Measurements from ENCODE around the gene ACLY. TPM values are rescaled to one million over a fixed set of nuclear protein-coding genes. Genes with fewer than 3 reads are reported as not detected.

ACLY gene
- 40.6 and 43.7 TPM in 2 replicates for polyA plus RNA-seq

GRCh38 chr17:41918314-41919164, at the start of gene ACLY:
Gene ACLY (minus strand): TSS chr17:41918951. CDS start chr17:41913873, 5,078 bp downstream.

GRCh38 chr17:41966463-41967140, 47.9 kb upstream of the ACLY start, which contains the start of gene CNP:
Gene CNP (plus strand): TSS chr17:41966795. CDS start chr17:41966885, 90 bp downstream.

GRCh38 chr17:41930009-41930832, 11.5 kb upstream of the ACLY start, which contains the start of gene ODAD4:
Gene ODAD4 (plus strand): TSS chr17:41930617. CDS start chr17:41930724, 107 bp downstream.

GRCh38 chr17:41864836-41865595, 53.7 kb downstream of the ACLY start, which contains the start of gene KLHL11:
Gene KLHL11 (minus strand): TSS chr17:41865423. CDS start chr17:41865370, 53 bp downstream.

GRCh38 chr17:41837761-41838538, 80.8 kb downstream of the ACLY start, which contains the start of gene KLHL10:
Gene KLHL10 (plus strand): TSS chr17:41837825. CDS start chr17:41837933, 108 bp downstream.

GRCh38 chr17:41835800-41836549, 82.8 kb downstream of the ACLY start, which contains the start of gene NT5C3B:
Gene NT5C3B (minus strand): TSS chr17:41836232. CDS start chr17:41836193, 39 bp downstream.

Other genes with a start within 250 kb of the ACLY start
- gene EIF1, start 230.1 kb downstream of the ACLY start, polyA plus RNA-seq, result 1,476 and 1,572 TPM in 2 replicates
- gene GAST, start 206.6 kb downstream of the ACLY start, polyA plus RNA-seq, result not detected in 2 replicates
- gene HAP1, start 184.3 kb downstream of the ACLY start, polyA plus RNA-seq, result 0.27 and 1.7 TPM in 2 replicates
- 0.70 and 1.6 TPM in 2 replicates for gene JUP, start 132.2 kb downstream of the ACLY start, polyA plus RNA-seq
- gene P3H4, start 107.0 kb downstream of the ACLY start, polyA plus RNA-seq, result 0.55 and 0.83 TPM in 2 replicates
- 0.62 and 0.63 TPM in 2 replicates for gene FKBP10, start 105.9 kb downstream of the ACLY start, polyA plus RNA-seq
- 20.8 and 22.5 TPM in 2 replicates for gene NT5C3B, start 82.7 kb downstream of the ACLY start, polyA plus RNA-seq
- gene KLHL10, start 81.1 kb downstream of the ACLY start, polyA plus RNA-seq, result not detected in 2 replicates
- gene KLHL11, start 53.5 kb downstream of the ACLY start, polyA plus RNA-seq, result 3.2 and 5.1 TPM in 2 replicates
- 6.8 TPM in 1 of 2 replicates, not detected in the other for gene ODAD4, start 11.7 kb upstream of the ACLY start, polyA plus RNA-seq
- gene CNP, start 47.8 kb upstream of the ACLY start, polyA plus RNA-seq, result 5.6 and 7.3 TPM in 2 replicates
- 58.9 and 120 TPM in 2 replicates for gene DNAJC7, start 98.5 kb upstream of the ACLY start, polyA plus RNA-seq
- gene NKIRAS2, start 101.1 kb upstream of the ACLY start, polyA plus RNA-seq, result 0.69 and 1.6 TPM in 2 replicates
- 0.91 and 2.4 TPM in 2 replicates for gene C17orf113, start 131.7 kb upstream of the ACLY start, polyA plus RNA-seq
- 42.1 and 57.2 TPM in 2 replicates for gene ZNF385C, start 179.5 kb upstream of the ACLY start, polyA plus RNA-seq
- 27.4 and 68.3 TPM in 2 replicates for gene DHX58, start 193.8 kb upstream of the ACLY start, polyA plus RNA-seq
- gene KAT2A, start 202.4 kb upstream of the ACLY start, polyA plus RNA-seq, result 11.8 and 17.1 TPM in 2 replicates
- gene HSPB9, start 203.9 kb upstream of the ACLY start, polyA plus RNA-seq, result 0.62 TPM in 1 of 2 replicates, not detected in the other
- 0.46 and 1.3 TPM in 2 replicates for gene RAB5C, start 236.0 kb upstream of the ACLY start, polyA plus RNA-seq